H9 (cell line): Measurements from ENCODE around the gene HSD17B2. TPM values are rescaled to one million over a fixed set of nuclear protein-coding genes. Genes with fewer than 3 reads are reported as not detected.

Experiments
- DNase-seq: peaks from one replicate; pipeline ENCODE4 v3.0.0-alpha.2; 2017
- H2AFZ ChIP-seq: one replicate; pipeline ENCODE4 v1.6.1; 2013; ENCODE audit warnings: mild to moderate bottlenecking, low read length, control low read depth, moderate library complexity
- H2AK5ac ChIP-seq: 2 replicates; pipeline ENCODE4 v1.6.1; 2013; ENCODE audit warnings: low read length, control low read depth, mixed read lengths; ENCODE audit not compliant: insufficient read length
- H2BK120ac ChIP-seq: one replicate; pipeline ENCODE4 v1.6.1; 2013; ENCODE audit warnings: low read depth, mild to moderate bottlenecking, low read length, control low read depth, inconsistent platforms; ENCODE audit not compliant: poor library complexity, severe bottlenecking
- H2BK12ac ChIP-seq: 2 replicates; pipeline ENCODE4 v1.6.1; 2013; ENCODE audit warnings: low read length, control low read depth, mixed read lengths, low read depth; ENCODE audit not compliant: insufficient read length
- H2BK15ac ChIP-seq: 2 replicates; pipeline ENCODE4 v1.6.1; 2013; ENCODE audit warnings: low read depth, low read length, control low read depth
- H2BK20ac ChIP-seq: one replicate; pipeline ENCODE4 v1.6.1; 2013; ENCODE audit warnings: low read depth, mild to moderate bottlenecking, low read length, control low read depth, inconsistent platforms; ENCODE audit not compliant: poor library complexity, severe bottlenecking
- H2BK5ac ChIP-seq: 2 replicates; pipeline ENCODE4 v1.6.1; 2013; ENCODE audit warnings: low read length, control low read depth, mixed read lengths; ENCODE audit not compliant: insufficient read length
- H3K14ac ChIP-seq: 2 replicates; pipeline ENCODE4 v1.6.1; 2013; ENCODE audit warnings: low read length, control low read depth; ENCODE audit not compliant: insufficient read depth
- H3K18ac ChIP-seq: 2 replicates; pipeline ENCODE4 v1.6.1; 2013; ENCODE audit warnings: low read depth, mild to moderate bottlenecking, mixed read lengths, low read length, control low read depth; ENCODE audit not compliant: insufficient read length
- H3K23ac ChIP-seq: 2 replicates; pipeline ENCODE4 v1.6.1; 2013; ENCODE audit warnings: low read length, control low read depth, mixed read lengths, low read depth; ENCODE audit not compliant: insufficient read length
- H3K23me2 ChIP-seq: 2 replicates; pipeline ENCODE4 v1.6.1; 2013; ENCODE audit warnings: low read depth, mild to moderate bottlenecking, mixed read lengths, low read length, control low read depth; ENCODE audit not compliant: insufficient read length, poor library complexity, severe bottlenecking
- H3K27ac ChIP-seq: 2 replicates; pipeline ENCODE4 v1.5.1; 2013; ENCODE audit warnings: low read length, control low read depth, mixed read lengths, low read depth; ENCODE audit not compliant: insufficient read length
- H3K27me3 ChIP-seq: 2 replicates; pipeline ENCODE4 v1.6.1; 2013; ENCODE audit warnings: low read length, control low read depth, inconsistent platforms; ENCODE audit not compliant: insufficient read depth
- H3K4ac ChIP-seq: 2 replicates; pipeline ENCODE4 v1.6.1; 2013; ENCODE audit warnings: low read depth, mild to moderate bottlenecking, control low read depth, inconsistent platforms, low read length, moderate library complexity
- H3K4me1 ChIP-seq: 2 replicates; pipeline ENCODE4 v1.6.1; 2013; ENCODE audit warnings: low read length, control low read depth, inconsistent platforms; ENCODE audit not compliant: insufficient read depth
- H3K4me2 ChIP-seq: 2 replicates; pipeline ENCODE4 v1.6.1; 2013; ENCODE audit warnings: low read length, control low read depth, mixed read lengths; ENCODE audit not compliant: insufficient read length, insufficient read depth
- H3K56ac ChIP-seq: 2 replicates; pipeline ENCODE4 v1.6.1; 2013; ENCODE audit warnings: low read depth, mild to moderate bottlenecking, mixed read lengths, low read length, control low read depth; ENCODE audit not compliant: insufficient read length
- H3K79me1 ChIP-seq: 2 replicates; pipeline ENCODE4 v1.6.1; 2013; ENCODE audit warnings: low read depth, mild to moderate bottlenecking, moderate library complexity, low read length, control low read depth, inconsistent platforms; ENCODE audit not compliant: insufficient read depth, poor library complexity, severe bottlenecking
- H3K79me2 ChIP-seq: 2 replicates; pipeline ENCODE4 v1.6.1; 2013; ENCODE audit warnings: low read length, control low read depth, inconsistent platforms; ENCODE audit not compliant: insufficient read depth
- H3K9ac ChIP-seq: 2 replicates; pipeline ENCODE4 v1.6.1; 2013; ENCODE audit warnings: low read length, control low read depth, mixed read lengths; ENCODE audit not compliant: insufficient read length; ENCODE audit errors: extremely low read depth
- H3K9me3 ChIP-seq: one replicate; pipeline ENCODE4 v1.6.1; 2013; ENCODE audit warnings: low read depth, low read length, inconsistent platforms; ENCODE audit not compliant: control insufficient read depth
- H3T11ph ChIP-seq: one replicate; pipeline ENCODE4 v1.6.1; 2013; ENCODE audit warnings: mild to moderate bottlenecking, low read length, control low read depth, inconsistent platforms
- H4K20me1 ChIP-seq: one replicate; pipeline ENCODE4 v1.6.1; 2013; ENCODE audit not compliant: control insufficient read depth, insufficient read length, insufficient read depth
- H4K5ac ChIP-seq: 2 replicates; pipeline ENCODE4 v1.6.1; 2013; ENCODE audit warnings: low read depth, mild to moderate bottlenecking, mixed read lengths, low read length, control low read depth; ENCODE audit not compliant: insufficient read length
- H4K8ac ChIP-seq: replicated peaks from 2 replicates; pipeline ENCODE4 v1.6.1; 2013; ENCODE audit warnings: low read length, control low read depth, mixed read lengths, low read depth; ENCODE audit not compliant: insufficient read length
- H4K91ac ChIP-seq: 2 replicates; pipeline ENCODE4 v1.6.1; 2013; ENCODE audit warnings: low read depth, mild to moderate bottlenecking, moderate library complexity, mixed read lengths, low read length, control low read depth; ENCODE audit not compliant: insufficient read length
- H3K27ac Mint-ChIP-seq, 3 experiments: 2 replicates in 2 of 3; 3 replicates in 1 of 3; pipeline ENCODE4 v1.8.0; 2020 to 2021; ENCODE audit warnings: mixed read lengths in 3 of 3, mild to moderate bottlenecking in 1 of 3, moderate library complexity in 1 of 3
- H3K27me3 Mint-ChIP-seq: 2 replicates; pipeline ENCODE4 v1.8.0; 2021; ENCODE audit warnings: low read depth, mild to moderate bottlenecking, moderate library complexity, mixed read lengths
- H3K36me3 Mint-ChIP-seq, 3 experiments: 2 replicates in 2 of 3; 3 replicates in 1 of 3; pipeline ENCODE4 v1.8.0; 2020 to 2021; ENCODE audit warnings: low read depth in 3 of 3, mixed read lengths in 3 of 3; ENCODE audit not compliant: insufficient read depth in 1 of 3
- H3K4me1 Mint-ChIP-seq, 2 experiments: 2 replicates each; pipeline ENCODE4 v1.8.0; 2020; ENCODE audit warnings: mixed read lengths in 2 of 2
- H3K4me3 Mint-ChIP-seq, 2 experiments: 2 replicates in 1 of 2; 3 replicates in 1 of 2; pipeline ENCODE4 v1.8.0; 2020 to 2021; ENCODE audit warnings: mild to moderate bottlenecking in 2 of 2, mixed read lengths in 2 of 2, moderate library complexity in 1 of 2
- H3K9me3 Mint-ChIP-seq, 2 experiments: 2 replicates in 1 of 2; 3 replicates in 1 of 2; pipeline ENCODE4 v1.8.0; 2020; ENCODE audit warnings: mild to moderate bottlenecking in 2 of 2, mixed read lengths in 2 of 2, moderate library complexity in 1 of 2
- CTCF ChIP-seq: fragments of 200-600 bp; sonication (generic); conservative IDR thresholded peaks from 3 replicates; pipeline ENCODE4 v1.8.0; 2021; ENCODE audit warnings: antibody characterized with exemption, mild to moderate bottlenecking
- WGBS: extraction: QIAGEN DNeasy Blood & Tissue Kit; methylation state at CpG from one replicate; pipeline ENCODE4 v1.1.7; 2013; ENCODE audit warnings: missing lambda C conversion rate, low lambda C conversion rate, mixed read lengths; ENCODE audit not compliant: insufficient read length; ENCODE audit errors: extremely low coverage; 5-methylcytosine and 5-hydroxymethylcytosine counted together
- total RNA-seq: library from RNA; stranded (reverse); gene quantifications from 2 replicates; pipeline ENCODE4 v1.2.1, GENCODE V29; 2021

The HSD17B2 gene
- total RNA-seq, 1 experiment from 2014 or later: not detected

GRCh38 chr16:82061861-82062525 is 26.9 kb downstream of the HSD17B2 start:
- Histone ChIP-seq H2BK20ac (no peak overlapping the region), H3K14ac (no peak overlapping the region), H3K9ac (no peak overlapping the region), H3K23me2 (no peaks in the 10 kb centered on the region), H2BK15ac (no peak overlapping the region), H3T11ph (no peak overlapping the region), H2BK120ac (no peak overlapping the region), H3K27ac (no peak overlapping the region), H2BK12ac (no peak overlapping the region), H3K79me1 (no peaks in the 10 kb centered on the region), H3K23ac (no peak overlapping the region), H3K4ac (no peak overlapping the region), H3K79me2 (no peaks in the 10 kb centered on the region), H3K4me1 (no peaks in the 10 kb centered on the region), H3K56ac (no peak overlapping the region), H3K18ac (no peak overlapping the region), H3K9me3 (no peaks in the 10 kb centered on the region), H3K4me2 (no peak overlapping the region), H2AFZ (no peak overlapping the region), H4K20me1 (no peaks in the 10 kb centered on the region), H4K5ac (no peak overlapping the region), H2BK5ac (no peak overlapping the region), H4K91ac (no peak overlapping the region), H3K27me3 (no peaks in the 10 kb centered on the region), H2AK5ac (no peak overlapping the region), H4K8ac (no peak overlapping the region)
- WGBS: no CpG with 5 or more reads among the region's 5 CpGs
- peak; percentile 30 for DNase-seq
- Mint-ChIP-seq H3K4me3 (no peak overlapping the region), H3K27me3 (peaks cover 5% of the 10 kb centered on the region; the same call in 1 of the 2 replicates), H3K27ac (no peak overlapping the region), H3K9me3 (no peaks in the 10 kb centered on the region), H3K4me1 (peaks cover 0 to 2% of the 10 kb centered on the region in 2 experiments; a peak in 1 of 4 replicates), H3K36me3 (no peaks in the 10 kb centered on the region)
- peak; percentile 67 for TF ChIP-seq CTCF
